Measurements from ENCODE around the gene SLC6A9.
A peak's percentile ranks its signal among the peaks of the same experiment; 100 is the strongest.

Gene SLC6A9

GRCh38 chr1:44074415-44074814 is 43.2 kb upstream of the SLC6A9 start:
- no peak for TF ChIP-seq MYC (IDR thresholded peaks at IDR 0.05; ENCODE audit: low read depth, low read length)
- no peak for TF ChIP-seq CTCF (IDR thresholded peaks at IDR 0.05; ENCODE audit: low read depth, low read length)
- TF ChIP-seq MAX (IDR thresholded peaks at IDR 0.05; ENCODE audit: low read depth, low read length): no peak
- TF ChIP-seq POLR2A (IDR thresholded peaks at IDR 0.05; ENCODE audit: extremely low read depth, insufficient read length): no peak
- no peak for DNase-seq (ENCODE audit: low read depth)
- H3K4me3 ChIP-seq (ENCODE audit: low read depth, low read length): no peak overlapping the region

- DNase-seq (ENCODE audit: low read depth): peak; percentile 24
- TF ChIP-seq MYC (IDR thresholded peaks at IDR 0.05; ENCODE audit: low read depth, low read length) (no peak), CTCF (IDR thresholded peaks at IDR 0.05; ENCODE audit: low read depth, low read length) (no peak), POLR2A (IDR thresholded peaks at IDR 0.05; ENCODE audit: extremely low read depth, insufficient read length) (no peak), MAX (IDR thresholded peaks at IDR 0.05; ENCODE audit: low read depth, low read length) (no peak)
- H3K4me3 ChIP-seq (ENCODE audit: low read depth, low read length): no peak overlapping the region
Measured at GRCh38 chr1:44073528-44073927, 42.3 kb upstream of the SLC6A9 start.

- no peak overlapping the region for H3K4me3 ChIP-seq (ENCODE audit: low read depth, low read length)
- TF ChIP-seq POLR2A (IDR thresholded peaks at IDR 0.05; ENCODE audit: extremely low read depth, insufficient read length) (no peak), MAX (IDR thresholded peaks at IDR 0.05; ENCODE audit: low read depth, low read length) (no peak), CTCF (IDR thresholded peaks at IDR 0.05; ENCODE audit: low read depth, low read length) (no peak), MYC (IDR thresholded peaks at IDR 0.05; ENCODE audit: low read depth, low read length) (no peak)
- no peak for DNase-seq (ENCODE audit: low read depth)
Measured at GRCh38 chr1:44072821-44073220, 41.6 kb upstream of the SLC6A9 start.

GRCh38 chr1:44072204-44072603 is 40.9 kb upstream of the SLC6A9 start:
- TF ChIP-seq CTCF (IDR thresholded peaks at IDR 0.05; ENCODE audit: low read depth, low read length) (no peak), MYC (IDR thresholded peaks at IDR 0.05; ENCODE audit: low read depth, low read length) (no peak), MAX (IDR thresholded peaks at IDR 0.05; ENCODE audit: low read depth, low read length) (no peak), POLR2A (IDR thresholded peaks at IDR 0.05; ENCODE audit: extremely low read depth, insufficient read length) (no peak)
- H3K4me3 ChIP-seq (ENCODE audit: low read depth, low read length): no peak overlapping the region
- DNase-seq (ENCODE audit: low read depth): peak; percentile 60

GRCh38 chr1:44071461-44071860 is 40.2 kb upstream of the SLC6A9 start:
- DNase-seq (ENCODE audit: low read depth): peak; percentile 15
- TF ChIP-seq CTCF (IDR thresholded peaks at IDR 0.05; ENCODE audit: low read depth, low read length): no peak
- no peak for TF ChIP-seq MAX (IDR thresholded peaks at IDR 0.05; ENCODE audit: low read depth, low read length)
- TF ChIP-seq MYC (IDR thresholded peaks at IDR 0.05; ENCODE audit: low read depth, low read length): no peak
- no peak for TF ChIP-seq POLR2A (IDR thresholded peaks at IDR 0.05; ENCODE audit: extremely low read depth, insufficient read length)
- H3K4me3 ChIP-seq (ENCODE audit: low read depth, low read length): no peak overlapping the region

All from NB4 (cell line).